Activated naive CD8-positive, alpha-beta T cell treated with anti-CD3 and anti-CD28 coated beads, Interleukin-2, amount 10 ng/mL, durations not matched to agents 7 days and 5 days (primary cell): ENCODE measurements around the gene OR56B1. TPM values are rescaled to one million over a fixed set of nuclear protein-coding genes. Genes with fewer than 3 reads are reported as not detected.

Source experiments
- ATAC-seq: fragments of 150-1000 bp; cut with Tn5 transposase; one replicate; pipeline ENCODE4 v1.10.0; 2021; ENCODE audit warnings: low read depth, moderate library complexity
- POLR2A ChIA-PET: fragments of 350-600 bp; sonication (Branson Sonifier 250); formaldehyde crosslinking; loops from one replicate; lab custom pipeline; 2021; ENCODE audit warnings: antibody characterized with exemption; lab: Charles Lee
- DNase-seq: peaks from one replicate; pipeline ENCODE4 v3.0.0; 2021
- H3K27ac Mint-ChIP-seq: one replicate; pipeline ENCODE4 v1.8.0; 2022; ENCODE audit warnings: mild to moderate bottlenecking, mixed read lengths
- H3K27me3 Mint-ChIP-seq: one replicate; pipeline ENCODE4 v1.8.0; 2022; ENCODE audit warnings: mild to moderate bottlenecking, moderate library complexity, mixed read lengths
- H3K36me3 Mint-ChIP-seq: one replicate; pipeline ENCODE4 v1.8.0; 2021; ENCODE audit warnings: mild to moderate bottlenecking, mixed read lengths
- H3K4me1 Mint-ChIP-seq: one replicate; pipeline ENCODE4 v1.8.0; 2021; ENCODE audit warnings: mixed read lengths
- H3K4me3 Mint-ChIP-seq: one replicate; pipeline ENCODE4 v1.8.0; 2022; ENCODE audit warnings: mild to moderate bottlenecking, moderate library complexity, mixed read lengths
- H3K9me3 Mint-ChIP-seq: one replicate; pipeline ENCODE4 v1.8.0; 2021; ENCODE audit warnings: mixed read lengths
- total RNA-seq, 2 experiments: library from RNA; stranded (reverse); gene quantifications; one replicate each; pipeline ENCODE4 v1.2.3, GENCODE V29; 2021

OR56B1 gene
- total RNA-seq, 2 experiments from 2014 or later, result 0.86 to 0.99 TPM

DNA sequence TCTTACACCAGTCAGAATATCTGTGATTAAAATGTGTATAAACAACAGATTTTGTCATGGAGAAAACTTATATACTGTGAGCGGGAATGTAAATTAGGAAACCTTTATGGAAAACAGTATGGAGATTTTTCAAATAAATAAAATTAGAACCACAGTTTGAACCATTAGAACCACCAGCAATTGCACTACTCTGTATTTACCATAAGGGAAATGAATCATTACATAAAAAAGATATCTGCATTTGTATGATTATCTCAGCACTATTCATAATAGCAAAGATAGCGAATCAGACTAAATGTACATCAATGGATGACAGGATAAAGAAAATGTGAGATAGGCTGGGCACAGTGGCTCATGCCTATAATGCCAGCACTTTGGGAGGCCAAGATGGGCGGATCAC lies 10.4 kb downstream of the OR56B1 start:
- DNase-seq (no peak), ATAC-seq (no peak)
- POLR2A ChIA-PET, result interaction anchor here (0.7 kb wide), 1 partner anchor 33 kb away, joined by 6 read pairs; no protein-coding TSS in a partner anchor
- Mint-ChIP-seq H3K27me3 (peaks cover 2% of the 10 kb centered on the region), H3K36me3 (peaks cover 2% of the 10 kb centered on the region), H3K4me3 (no peak overlapping the region), H3K27ac (no peak overlapping the region), H3K4me1 (no peaks in the 10 kb centered on the region), H3K9me3 (peaks cover 8% of the 10 kb centered on the region)

DNA sequence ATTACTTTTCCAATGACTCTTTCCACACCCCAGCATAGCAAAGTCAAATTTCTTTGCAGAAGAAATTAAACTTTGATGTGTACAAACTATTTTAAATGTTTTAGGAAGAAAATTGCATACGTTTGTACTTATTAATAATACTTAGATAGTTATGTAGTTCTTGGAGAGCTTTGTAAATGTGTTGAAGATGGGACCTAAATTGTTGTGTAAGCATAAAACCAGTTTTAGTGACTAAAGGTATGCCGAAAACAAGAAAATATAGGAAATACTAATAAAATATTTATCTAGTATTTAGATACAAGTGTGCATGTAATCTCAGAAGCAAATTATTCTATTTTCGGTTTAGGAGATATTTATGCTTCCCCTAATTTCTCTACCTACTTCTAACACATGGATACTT lies 13.6 kb downstream of the OR56B1 start:
- DNase-seq, result no peak
- peaks cover 2% of the 10 kb centered on the region for H3K9me3 Mint-ChIP-seq
- POLR2A ChIA-PET, result no interaction called here
- no peaks in the 10 kb centered on the region for H3K4me1 Mint-ChIP-seq
- no peak for ATAC-seq
- H3K27ac Mint-ChIP-seq, result no peak overlapping the region
- no peak overlapping the region for H3K4me3 Mint-ChIP-seq
- no peaks in the 10 kb centered on the region for H3K27me3 Mint-ChIP-seq
- peaks cover 2% of the 10 kb centered on the region for H3K36me3 Mint-ChIP-seq

DNA sequence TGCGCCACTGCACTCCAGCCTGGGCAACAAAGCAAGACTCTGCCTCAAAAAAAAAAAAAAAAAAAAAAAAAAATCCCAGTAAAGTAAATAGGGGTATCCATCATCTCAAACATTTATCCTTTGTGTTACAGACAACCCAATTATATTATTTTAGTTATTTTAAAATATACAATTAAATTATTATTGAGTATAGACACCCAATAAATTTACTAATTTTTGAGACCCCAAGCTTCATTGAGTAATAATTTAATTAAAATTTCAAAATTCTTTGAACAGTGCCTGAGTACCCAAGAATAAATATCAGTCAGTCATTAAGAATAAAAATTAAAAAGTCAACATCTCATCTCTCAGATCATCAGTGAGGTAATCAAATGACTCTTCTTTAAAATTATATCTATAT lies 17.7 kb downstream of the OR56B1 start, which contains the start of gene OR52N4:
OR52N4 (plus strand) TSS at position 301 of the 400 bp plus-strand sequence. CDS start 498 bp downstream, outside the sequence.
- no peak within 1 kb of the TSS for H3K4me3 Mint-ChIP-seq

DNA sequence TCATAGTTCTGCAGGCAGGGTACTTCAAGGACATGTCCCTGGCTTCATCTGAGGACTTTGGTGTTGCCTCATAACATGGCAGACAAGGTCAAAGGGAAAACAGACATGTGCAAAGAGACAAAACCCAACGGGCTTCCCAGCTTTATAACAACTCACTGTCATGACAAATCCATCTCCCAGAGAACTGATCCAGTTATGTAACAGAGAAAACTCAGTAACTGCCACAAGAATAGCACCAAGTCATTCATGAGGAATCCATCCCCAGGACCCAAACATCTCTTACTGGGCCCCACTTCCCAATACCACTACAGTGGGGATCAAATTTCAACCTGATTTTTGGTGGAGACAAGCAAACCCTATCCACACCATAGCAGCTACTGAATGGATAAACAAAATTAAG lies 30.8 kb downstream of the OR56B1 start:
- Mint-ChIP-seq H3K4me3 (no peak overlapping the region), H3K27me3 (peaks cover under 1% of the 10 kb centered on the region), H3K9me3 (no peaks in the 10 kb centered on the region), H3K36me3 (no peaks in the 10 kb centered on the region), H3K27ac (no peak overlapping the region), H3K4me1 (no peaks in the 10 kb centered on the region)
- ATAC-seq (no peak), DNase-seq (no peak)
- POLR2A ChIA-PET, result no interaction called here

More for the DNA sequence above, 17.7 kb downstream of the OR56B1 start, which contains the start of gene OR52N4:
- DNase-seq (no peak), ATAC-seq (no peak)
- POLR2A ChIA-PET, result no interaction called here
- no peaks in the 10 kb centered on the region for H3K36me3 Mint-ChIP-seq
- no peaks in the 10 kb centered on the region for H3K4me1 Mint-ChIP-seq
- no peak within 1 kb of the TSS for H3K27ac Mint-ChIP-seq
- peaks cover 4% of the 10 kb centered on the region for H3K27me3 Mint-ChIP-seq
- no peaks in the 10 kb centered on the region for H3K9me3 Mint-ChIP-seq

DNA sequence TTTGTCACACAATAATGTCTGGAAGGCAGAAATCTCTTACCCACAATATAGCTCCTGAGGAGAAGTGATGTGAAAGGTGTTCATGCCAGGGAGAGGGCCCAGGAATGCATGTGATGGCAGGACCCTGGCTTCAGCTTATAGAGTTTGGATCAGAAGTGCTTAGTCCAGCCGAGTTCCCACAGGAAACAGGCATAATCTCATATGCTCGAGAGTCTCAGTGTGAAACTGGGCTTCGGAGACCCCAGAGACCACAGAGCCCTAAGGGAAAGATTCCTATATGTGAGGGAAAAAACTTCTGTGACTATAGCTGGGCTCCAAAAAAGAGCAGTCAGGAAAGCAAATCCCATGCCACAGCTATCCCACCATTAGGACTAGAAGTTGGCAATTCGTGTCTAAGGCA lies 47.0 kb downstream of the OR56B1 start, which contains the start of gene OR52N5:
OR52N5 (minus strand) TSS at position 101 of the 400 bp plus-strand sequence. CDS start 4,721 bp downstream, outside the sequence.
- DNase-seq (no peak), ATAC-seq (no peak)
- no peak within 1 kb of the TSS for H3K27ac Mint-ChIP-seq
- H3K4me1 Mint-ChIP-seq, result peaks cover 2% of the 10 kb centered on the region
- no peaks in the 10 kb centered on the region for H3K36me3 Mint-ChIP-seq
- no peaks in the 10 kb centered on the region for H3K9me3 Mint-ChIP-seq
- POLR2A ChIA-PET, result no interaction called here
- H3K4me3 Mint-ChIP-seq, result no peak within 1 kb of the TSS
- H3K27me3 Mint-ChIP-seq, result peaks cover 22% of the 10 kb centered on the region

Other genes with a start within 250 kb of the OR56B1 start
- gene OR52D1, start 247.8 kb upstream of the OR56B1 start, total RNA-seq, result not detected
- under 1 TPM in 1 of 2 experiments, not detected in 1; 0.17 TPM for gene UBQLN3, start 226.5 kb upstream of the OR56B1 start, total RNA-seq
- gene UBQLNL, start 219.7 kb upstream of the OR56B1 start, total RNA-seq, result under 1 TPM; 0.30 to 0.60 TPM
- not detected for gene OR52H1, start 187.9 kb upstream of the OR56B1 start, total RNA-seq
- gene OR52B6, start 155.6 kb upstream of the OR56B1 start, total RNA-seq, result not detected
- gene TRIM6, start 139.8 kb upstream of the OR56B1 start, total RNA-seq, result 1 to 10 TPM; 1.5 to 2.7 TPM
- gene TRIM34, start 111.4 kb upstream of the OR56B1 start, total RNA-seq, result 10 to 100 TPM; 17.3 to 17.5 TPM
- 10 to 100 TPM; 33.1 to 36.4 TPM for gene TRIM5, start 51.4 kb upstream of the OR56B1 start, total RNA-seq
- gene TRIM22, start 46.7 kb upstream of the OR56B1 start, total RNA-seq, result 100 to 1,000 TPM; 341 to 369 TPM
- gene OR52N4, start 17.8 kb downstream of the OR56B1 start, total RNA-seq, result 1 to 10 TPM; 1.7 to 1.8 TPM
- not detected for gene OR52N5, start 46.9 kb downstream of the OR56B1 start, total RNA-seq
- gene OR52N1, start 54.8 kb downstream of the OR56B1 start, total RNA-seq, result not detected
- not detected for gene OR52N2, start 72.5 kb downstream of the OR56B1 start, total RNA-seq
- gene OR52E6, start 105.4 kb downstream of the OR56B1 start, total RNA-seq, result not detected
- not detected for gene OR52E8, start 121.2 kb downstream of the OR56B1 start, total RNA-seq
- gene OR52E4, start 144.2 kb downstream of the OR56B1 start, total RNA-seq, result not detected
- not detected for gene OR52E5, start 156.8 kb downstream of the OR56B1 start, total RNA-seq
- gene OR56A3, start 205.8 kb downstream of the OR56B1 start, total RNA-seq, result not detected
- gene OR56A5, start 232.0 kb downstream of the OR56B1 start, total RNA-seq, result not detected